Hepatocyte (in vitro differentiated cells): ENCODE measurements around the gene TNFRSF6B. TPM values are rescaled to one million over a fixed set of nuclear protein-coding genes. Genes with fewer than 3 reads are reported as not detected.

Source experiments
- DNase-seq: peaks from one replicate; pipeline ENCODE4 v3.0.0-alpha.2; 2016; ENCODE audit warnings: low spot score
- H2AFZ ChIP-seq: fragments of 200-600 bp; sonication (generic); 2 replicates; pipeline ENCODE4 v1.6.0; 2016; ENCODE audit warnings: antibody characterized with exemption, mild to moderate bottlenecking
- H3K27ac ChIP-seq: fragments of 200-600 bp; sonication (generic); 2 replicates; pipeline ENCODE4 v1.5.1; 2016; ENCODE audit warnings: mild to moderate bottlenecking
- H3K27me3 ChIP-seq: fragments of 200-600 bp; sonication (generic); 2 replicates; pipeline ENCODE4 v1.6.1; 2016
- H3K36me3 ChIP-seq: fragments of 200-600 bp; sonication (generic); replicated peaks from 2 replicates; pipeline ENCODE4 v1.5.1; 2016; ENCODE audit warnings: low read depth; ENCODE audit not compliant: insufficient read depth
- H3K4me1 ChIP-seq: fragments of 200-600 bp; sonication (generic); 2 replicates; pipeline ENCODE4 v1.5.1; 2016; ENCODE audit warnings: mild to moderate bottlenecking, moderate library complexity; ENCODE audit not compliant: insufficient read depth
- H3K4me2 ChIP-seq: fragments of 200-600 bp; sonication (generic); 2 replicates; pipeline ENCODE4 v1.6.0; 2016
- H3K4me3 ChIP-seq: fragments of 200-600 bp; sonication (generic); 2 replicates; pipeline ENCODE4 v1.5.1; 2016; ENCODE audit warnings: mild to moderate bottlenecking
- H3K79me2 ChIP-seq: fragments of 200-600 bp; sonication (generic); 2 replicates; pipeline ENCODE4 v1.6.0; 2017; ENCODE audit warnings: mild to moderate bottlenecking
- H3K9me2 ChIP-seq: fragments of 200-600 bp; sonication (generic); replicated peaks from 2 replicates; pipeline ENCODE4 v1.6.0; 2017; ENCODE audit warnings: mild to moderate bottlenecking; ENCODE audit not compliant: insufficient read depth
- H3K9me3 ChIP-seq: fragments of 200-600 bp; sonication (generic); 2 replicates; pipeline ENCODE4 v1.5.1; 2016; ENCODE audit warnings: low read depth, mild to moderate bottlenecking
- H4K20me1 ChIP-seq: fragments of 200-600 bp; sonication (generic); 2 replicates; pipeline ENCODE4 v1.6.0; 2016; ENCODE audit warnings: mild to moderate bottlenecking; ENCODE audit not compliant: insufficient read depth, poor library complexity, severe bottlenecking
- CTCF ChIP-seq: fragments of 200-600 bp; sonication (generic); IDR thresholded peaks from 2 replicates; pipeline ENCODE4 v1.5.1; 2016; ENCODE audit warnings: antibody characterized with exemption, mild to moderate bottlenecking; ENCODE audit not compliant: poor library complexity
- EZH2 ChIP-seq: fragments of 200-600 bp; sonication (generic); IDR thresholded peaks from 2 replicates; pipeline ENCODE4 v1.6.1; 2016; ENCODE audit warnings: antibody characterized with exemption, mild to moderate bottlenecking, borderline replicate concordance
- EZH2phosphoT487 ChIP-seq: fragments of 200-600 bp; sonication (generic); IDR thresholded peaks from one replicate; pipeline ENCODE4 v1.6.1; 2018; ENCODE audit warnings: antibody characterized with exemption, mild to moderate bottlenecking, low read depth, moderate library complexity; ENCODE audit not compliant: unreplicated experiment, severe bottlenecking
- WGBS: methylation state at CpG from one replicate; pipeline ENCODE4 v1.1.6; 2016; ENCODE audit warnings: low lambda C conversion rate; ENCODE audit errors: missing lambda C conversion rate; 5-methylcytosine and 5-hydroxymethylcytosine counted together
- polyA plus RNA-seq: library from polyadenylated mRNA; unstranded; fragments of >200 nt; fragmentation: Nextera tagmentation; extraction: Ambion mirVana; gene quantifications from 2 replicates; pipeline ENCODE4 v1.2.1, GENCODE V29; 2016
- total RNA-seq: library from RNA; depleted of rRNA; stranded (reverse); fragments of >200 nt; gene quantifications from 2 replicates; pipeline ENCODE4 v1.2.3, GENCODE V29; 2014

The TNFRSF6B gene
- total and polyA plus RNA-seq, 2 experiments from 2014 or later = 0.97 to 4.2 TPM

- Histone ChIP-seq H3K9me2 (no peaks in the 10 kb centered on the region), H3K36me3 (no peaks in the 10 kb centered on the region), H3K4me3 (peak overlapping the region; percentile 68), H3K9me3 (no peaks in the 10 kb centered on the region), H3K4me1 (peaks cover 3% of the 10 kb centered on the region), H3K27me3 (peaks cover 3% of the 10 kb centered on the region), H3K79me2 (peaks cover 5% of the 10 kb centered on the region), H3K27ac (no peak overlapping the region), H4K20me1 (peaks cover 13% of the 10 kb centered on the region), H3K4me2 (peak overlapping the region; percentile 93), H2AFZ (no peak overlapping the region)
- no peak for DNase-seq
- no peak for TF ChIP-seq EZH2
- TF ChIP-seq CTCF = no peak
- TF ChIP-seq EZH2phosphoT487 = no peak
- 20% methylated on average over 7 of the region's 11 CpGs for WGBS
These were observed 44.6 kb upstream of the TNFRSF6B start for GRCh38 chr20:63651942-63652191.

- no peak overlapping the region for H2AFZ ChIP-seq
- peak overlapping the region; percentile 93 for H3K4me2 ChIP-seq
- no peaks in the 10 kb centered on the region for H3K9me2 ChIP-seq
- no peaks in the 10 kb centered on the region for H3K9me3 ChIP-seq
- peaks cover 3% of the 10 kb centered on the region for H3K27me3 ChIP-seq
- peaks cover 5% of the 10 kb centered on the region for H3K79me2 ChIP-seq
- H3K36me3 ChIP-seq = no peaks in the 10 kb centered on the region
- H3K27ac ChIP-seq = no peak overlapping the region
- WGBS = 0% methylated on average over 10 of the region's 91 CpGs
- H3K4me1 ChIP-seq = peaks cover 3% of the 10 kb centered on the region
- H4K20me1 ChIP-seq = peaks cover 13% of the 10 kb centered on the region
- peak; percentile 45 for DNase-seq
- H3K4me3 ChIP-seq = peak overlapping the region; percentile 68
- TF ChIP-seq CTCF (peak; percentile 6), EZH2 (peak; percentile 52), EZH2phosphoT487 (no peak)
These were observed 44.1 kb upstream of the TNFRSF6B start for GRCh38 chr20:63652192-63652980.

GRCh38 chr20:63653041-63653973 is 43.1 kb upstream of the TNFRSF6B start, which contains the start of gene STMN3:
TSS of gene STMN3 (minus strand) at chr20:63653424. CDS start at chr20:63653345, 79 bp downstream.
- TF ChIP-seq EZH2 (no peak), EZH2phosphoT487 (no peak), CTCF (no peak)
- peaks cover 3% of the 10 kb centered on the region for H3K27me3 ChIP-seq
- H3K9me2 ChIP-seq = no peaks in the 10 kb centered on the region
- H3K4me2 ChIP-seq = peak within 1 kb of the TSS; percentile 93
- H2AFZ ChIP-seq = peak within 1 kb of the TSS; percentile 26
- peak within 1 kb of the TSS; percentile 68 for H3K4me3 ChIP-seq
- 2% methylated on average over 48 of the region's 73 CpGs for WGBS
- H3K4me1 ChIP-seq = peaks cover 3% of the 10 kb centered on the region
- peaks cover 11% of the 10 kb centered on the region for H4K20me1 ChIP-seq
- DNase-seq = peak; percentile 95
- no peaks in the 10 kb centered on the region for H3K9me3 ChIP-seq
- peaks cover 5% of the 10 kb centered on the region for H3K79me2 ChIP-seq
- no peaks in the 10 kb centered on the region for H3K36me3 ChIP-seq
- peak within 1 kb of the TSS; percentile 83 for H3K27ac ChIP-seq
